Measurements from ENCODE around the gene RHBDF1. TPM values are rescaled to one million over a fixed set of nuclear protein-coding genes. Genes with fewer than 3 reads are reported as not detected.
"Not testable (repeated sequence)": the region's sequence is repeated elsewhere in the genome, so short reads cannot be mapped to it uniquely, and the experiment has no call there.

RHBDF1 gene
- total RNA-seq, 2 donors from 2014 or later: 39.5 to 39.7 TPM

DNA sequence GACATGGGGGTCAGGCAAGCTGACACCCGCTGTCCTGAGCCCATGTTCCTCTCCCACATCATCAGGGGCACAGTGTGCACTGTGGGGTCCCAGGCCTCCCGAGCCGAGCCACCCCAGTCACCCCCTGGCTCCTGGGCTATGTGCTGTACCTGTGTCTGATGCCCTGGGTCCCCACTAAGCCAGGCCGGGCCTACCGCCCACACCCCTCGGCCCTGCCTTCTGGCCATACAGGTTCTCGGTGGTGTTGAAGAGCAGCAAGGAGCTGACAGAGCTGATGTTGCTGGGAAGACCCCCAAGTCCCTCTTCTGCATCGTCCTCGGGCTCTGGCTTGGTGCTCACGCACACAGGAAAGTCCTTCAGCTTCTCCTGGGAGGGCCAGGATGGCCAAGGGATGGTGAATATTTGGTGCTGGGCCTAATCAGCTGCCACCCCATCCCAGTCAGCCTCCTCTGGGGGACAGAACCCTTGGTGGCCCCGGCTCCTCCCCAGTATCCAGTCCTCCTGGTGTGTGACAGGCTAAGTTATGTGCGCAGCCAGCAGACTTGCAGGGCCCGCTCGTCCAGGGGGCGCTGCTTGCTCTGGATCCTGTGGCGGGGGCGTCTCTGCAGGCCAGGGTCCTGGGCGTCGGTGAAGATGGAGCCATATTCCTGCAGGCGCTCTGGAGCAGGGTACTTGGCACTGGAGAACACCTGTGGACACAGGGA is 55.2 kb downstream of the RHBDF1 start:
- peak; percentile 72 for DNase-seq (ENCODE audit: low spot score)
- intact Hi-C loops (cut with DNase I): not testable (repeated sequence)

DNA sequence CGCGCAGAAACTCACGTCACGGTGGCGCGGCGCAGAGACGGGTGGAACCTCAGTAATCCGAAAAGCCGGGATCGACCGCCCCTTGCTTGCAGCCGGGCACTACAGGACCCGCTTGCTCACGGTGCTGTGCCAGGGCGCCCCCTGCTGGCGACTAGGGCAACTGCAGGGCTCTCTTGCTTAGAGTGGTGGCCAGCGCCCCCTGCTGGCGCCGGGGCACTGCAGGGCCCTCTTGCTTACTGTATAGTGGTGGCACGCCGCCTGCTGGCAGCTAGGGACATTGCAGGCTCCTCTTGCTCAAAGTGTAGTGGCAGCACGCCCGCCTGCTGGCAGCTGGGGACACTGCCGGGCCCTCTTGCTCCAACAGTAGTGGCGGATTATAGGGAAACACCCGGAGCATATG is 61.7 kb downstream of the RHBDF1 start:
- DNase-seq (ENCODE audit: low spot score): peak; percentile 98
- intact Hi-C loops (cut with DNase I): not testable (repeated sequence)

DNA sequence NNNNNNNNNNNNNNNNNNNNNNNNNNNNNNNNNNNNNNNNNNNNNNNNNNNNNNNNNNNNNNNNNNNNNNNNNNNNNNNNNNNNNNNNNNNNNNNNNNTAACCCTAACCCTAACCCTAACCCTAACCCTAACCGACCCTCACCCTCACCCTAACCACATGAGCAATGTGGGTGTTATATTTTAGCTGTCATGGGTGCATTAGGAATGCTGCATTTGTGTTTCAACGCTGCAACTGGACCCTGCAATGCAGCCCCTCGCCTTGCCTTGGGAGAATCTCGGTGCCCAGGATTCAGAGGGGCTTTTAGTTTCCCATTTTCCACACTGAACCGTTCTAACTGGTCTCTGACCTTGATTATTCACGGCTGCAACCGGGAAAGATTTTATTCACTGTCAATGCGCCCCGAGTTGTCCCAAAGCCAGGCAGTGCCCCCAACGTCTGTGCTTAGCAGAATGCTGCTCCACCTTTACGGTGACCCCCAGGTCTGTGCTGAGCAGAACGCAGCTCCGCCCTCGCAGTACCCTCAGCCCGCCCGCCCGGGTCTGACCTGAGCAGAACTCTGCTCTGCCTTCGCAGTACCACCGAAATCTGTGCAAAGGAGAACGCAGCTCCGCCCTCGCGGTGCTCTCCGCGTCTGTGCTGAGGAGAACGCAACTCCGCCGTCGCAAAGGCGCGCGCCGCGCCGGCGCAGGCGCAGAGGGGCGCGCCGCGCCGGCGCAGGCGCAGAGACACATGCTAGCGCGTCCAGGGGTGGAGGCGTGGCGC is 62.3 kb downstream of the RHBDF1 start:
- DNase-seq (ENCODE audit: low spot score): peak; percentile 78
- intact Hi-C loops (cut with DNase I): no loop called here

Small RNA genes lying within 50 kb of the gene (microRNA-seq; reads per million reads assigned to microRNA genes)
- 0 reads per million in 2 donors for gene MIR6859-4 (ENCODE audit: borderline microRNAs expressed in 2 of 2)

Other genes starting within 250 kb of the RHBDF1 start
- 1 to 10 TPM; 7.4 to 7.9 TPM for gene POLR3K, start 19.0 kb downstream of the RHBDF1 start, total RNA-seq
- 10 to 100 TPM; 11.2 to 11.6 TPM for gene SNRNP25, start 18.8 kb downstream of the RHBDF1 start, total RNA-seq
- gene MPG, start 5.6 kb upstream of the RHBDF1 start, total RNA-seq: 10 to 100 TPM; 42.2 to 45.6 TPM
- 10 to 100 TPM; 13.2 to 22.1 TPM for gene NPRL3, start 66.0 kb upstream of the RHBDF1 start, total RNA-seq
- not detected for gene HBZ, start 80.0 kb upstream of the RHBDF1 start, total RNA-seq
- gene HBM, start 93.3 kb upstream of the RHBDF1 start, total RNA-seq: 1 to 10 TPM in 1 of 2 donors, under 1 TPM in 1; 0.90 to 1.5 TPM
- gene HBA2, start 100.2 kb upstream of the RHBDF1 start, total RNA-seq: 1,000 to 10,000 TPM in 1 of 2 donors, 100 to 1,000 TPM in 1; 750 to 2,679 TPM
- 1,000 to 10,000 TPM in 1 of 2 donors, 100 to 1,000 TPM in 1; 878 to 2,742 TPM for gene HBA1, start 104.0 kb upstream of the RHBDF1 start, total RNA-seq
- gene HBQ1, start 107.8 kb upstream of the RHBDF1 start, total RNA-seq: under 1 TPM in 1 of 2 donors, not detected in 1; 0.48 TPM
- gene LUC7L, start 156.8 kb upstream of the RHBDF1 start, total RNA-seq: 10 to 100 TPM; 42.7 to 43.0 TPM
- gene FAM234A, start 162.2 kb upstream of the RHBDF1 start, total RNA-seq: 10 to 100 TPM; 69.4 to 86.2 TPM
- 10 to 100 TPM in 1 of 2 donors, 1 to 10 TPM in 1; 7.7 to 10.6 TPM for gene RGS11, start 203.3 kb upstream of the RHBDF1 start, total RNA-seq
- under 1 TPM; 0.38 to 0.97 TPM for gene ARHGDIG, start 208.0 kb upstream of the RHBDF1 start, total RNA-seq
- under 1 TPM; 0.86 to 0.88 TPM for gene PDIA2, start 210.5 kb upstream of the RHBDF1 start, total RNA-seq